Measurements from ENCODE around the gene TAF8.

The TAF8 gene

GRCh38 chr6:42101186-42101657 lies 50.9 kb downstream of the TAF8 start:
- Histone ChIP-seq H3K27me3 (ENCODE audit: insufficient read depth, low read length, poor library complexity, severe bottlenecking) (no peaks in the 10 kb centered on the region), H3K9me3 (ENCODE audit: insufficient read depth, low read depth, low read length) (no peaks in the 10 kb centered on the region), H3K4me2 (ENCODE audit: low read depth, low read length, poor library complexity, severe bottlenecking) (no peak overlapping the region), H3K9me2 (replicated peaks; ENCODE audit: low read depth, low read length) (no peaks in the 10 kb centered on the region), H3K4me3 (ENCODE audit: low read length, poor library complexity, severe bottlenecking) (no peak overlapping the region), H3K9ac (ENCODE audit: low read depth, low read length, poor library complexity, severe bottlenecking) (no peak overlapping the region), H3F3A (ENCODE audit: low read depth) (no peaks in the 10 kb centered on the region), H3K4me1 (ENCODE audit: insufficient read depth, low read length, poor library complexity, severe bottlenecking) (peaks cover 15% of the 10 kb centered on the region), H3K36me3 (ENCODE audit: insufficient read depth, low read length) (no peaks in the 10 kb centered on the region), H2AFZ (ENCODE audit: low read length) (no peak overlapping the region), H4K20me1 (ENCODE audit: insufficient read depth, low read length, poor library complexity, severe bottlenecking) (no peaks in the 10 kb centered on the region), H3K79me2 (ENCODE audit: insufficient read depth, low read length) (0 out of 2 replicates have a peak, but pooled peaks cover 3% of the 10 kb centered on the region)
- TF ChIP-seq CTCF (conservative IDR thresholded peaks at IDR 0.05; ENCODE audit: low read length) = no peak
- TF ChIP-seq EZH2phosphoT487 (IDR thresholded peaks at IDR 0.05; ENCODE audit: borderline replicate concordance) = no peak

GRCh38 chr6:42103216-42103615 lies 52.9 kb downstream of the TAF8 start:
- H3K9ac ChIP-seq (ENCODE audit: low read depth, low read length, poor library complexity, severe bottlenecking) = peak overlapping the region; percentile 87

DNA sequence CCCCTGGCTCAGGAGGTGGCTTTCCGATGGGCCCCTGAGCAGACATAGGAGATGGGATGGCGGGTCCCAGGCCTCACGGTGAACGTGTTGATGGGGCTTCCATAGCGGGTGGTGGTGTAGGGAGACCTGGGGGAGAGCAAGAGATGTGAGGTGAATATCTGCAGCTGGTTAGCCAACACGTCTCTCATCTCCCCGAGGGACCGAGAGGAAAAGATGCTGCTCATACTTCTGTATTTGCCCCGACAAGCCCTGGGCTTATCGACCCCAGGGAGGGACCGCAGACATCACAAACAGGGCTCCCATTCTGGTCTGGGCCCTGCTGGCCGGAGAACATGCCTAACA lies 53.4 kb downstream of the TAF8 start:
- peak overlapping the region; percentile 86 for H3K4me3 ChIP-seq (ENCODE audit: low read length, poor library complexity, severe bottlenecking)

More at GRCh38 chr6:42103216-42103615, 52.9 kb downstream of the TAF8 start:
- Histone ChIP-seq H3K79me2 (ENCODE audit: insufficient read depth, low read length) (0 out of 2 replicates have a peak, but pooled peaks cover 3% of the 10 kb centered on the region), H3K9me3 (ENCODE audit: insufficient read depth, low read depth, low read length) (no peaks in the 10 kb centered on the region), H3K27me3 (ENCODE audit: insufficient read depth, low read length, poor library complexity, severe bottlenecking) (no peaks in the 10 kb centered on the region), H3K36me3 (ENCODE audit: insufficient read depth, low read length) (no peaks in the 10 kb centered on the region), H3K4me1 (ENCODE audit: insufficient read depth, low read length, poor library complexity, severe bottlenecking) (peaks cover 15% of the 10 kb centered on the region), H3F3A (ENCODE audit: low read depth) (no peaks in the 10 kb centered on the region), H3K9me2 (replicated peaks; ENCODE audit: low read depth, low read length) (no peaks in the 10 kb centered on the region), H3K4me3 (ENCODE audit: low read length, poor library complexity, severe bottlenecking) (peak overlapping the region; percentile 86), H4K20me1 (ENCODE audit: insufficient read depth, low read length, poor library complexity, severe bottlenecking) (no peaks in the 10 kb centered on the region), H2AFZ (ENCODE audit: low read length) (no peak overlapping the region), H3K4me2 (ENCODE audit: low read depth, low read length, poor library complexity, severe bottlenecking) (peak overlapping the region; percentile 79)
- TF ChIP-seq EZH2phosphoT487 (IDR thresholded peaks at IDR 0.05; ENCODE audit: borderline replicate concordance) (no peak), CTCF (conservative IDR thresholded peaks at IDR 0.05; ENCODE audit: low read length) (no peak)

More for the DNA sequence above, 53.4 kb downstream of the TAF8 start:
- Histone ChIP-seq H3K4me1 (ENCODE audit: insufficient read depth, low read length, poor library complexity, severe bottlenecking) (peaks cover 15% of the 10 kb centered on the region), H3F3A (ENCODE audit: low read depth) (no peaks in the 10 kb centered on the region), H3K9me2 (replicated peaks; ENCODE audit: low read depth, low read length) (no peaks in the 10 kb centered on the region), H4K20me1 (ENCODE audit: insufficient read depth, low read length, poor library complexity, severe bottlenecking) (no peaks in the 10 kb centered on the region), H3K9ac (ENCODE audit: low read depth, low read length, poor library complexity, severe bottlenecking) (peak overlapping the region; percentile 87), H2AFZ (ENCODE audit: low read length) (peak overlapping the region; percentile 94), H3K4me2 (ENCODE audit: low read depth, low read length, poor library complexity, severe bottlenecking) (peak overlapping the region; percentile 79), H3K9me3 (ENCODE audit: insufficient read depth, low read depth, low read length) (no peaks in the 10 kb centered on the region), H3K79me2 (ENCODE audit: insufficient read depth, low read length) (0 out of 2 replicates have a peak, but pooled peaks cover 3% of the 10 kb centered on the region), H3K27me3 (ENCODE audit: insufficient read depth, low read length, poor library complexity, severe bottlenecking) (no peaks in the 10 kb centered on the region), H3K36me3 (ENCODE audit: insufficient read depth, low read length) (no peaks in the 10 kb centered on the region)
- TF ChIP-seq EZH2phosphoT487 (IDR thresholded peaks at IDR 0.05; ENCODE audit: borderline replicate concordance) = no peak
- no peak for TF ChIP-seq CTCF (conservative IDR thresholded peaks at IDR 0.05; ENCODE audit: low read length)
